Caco-2 (cell line): ENCODE measurements around the gene FMOD. TPM values are rescaled to one million over a fixed set of nuclear protein-coding genes. Genes with fewer than 3 reads are reported as not detected.

ENCODE experiments used
- BruUV-seq: library from RNA; stranded (reverse); fragments of 400-500 nt; replicated peaks from 2 replicates; lab custom pipeline; 2021; lab: Mats Ljungman, UMichigan
- CTCF ChIA-PET: fragments of 300-600 bp; sonication (Branson Sonifier 250); formaldehyde crosslinking; loops from one replicate; lab custom pipeline; 2022; ENCODE audit warnings: antibody characterized with exemption; lab: Charles Lee
- POLR2A ChIA-PET: fragments of 300-600 bp; sonication (Branson Sonifier 250); formaldehyde crosslinking; loops from one replicate; lab custom pipeline; 2022; ENCODE audit warnings: antibody characterized with exemption; lab: Charles Lee
- DNase-seq, 2 experiments: peaks; one replicate each; pipeline versions ENCODE4 v3.0.0 to v3.0.0-alpha.2; 2020 to 2022
- H3K27me3 ChIP-seq: replicated peaks from 2 replicates; pipeline ENCODE4 v1.6.0; 2011; ENCODE audit warnings: low read length; ENCODE audit not compliant: control insufficient read depth, insufficient read depth
- H3K36me3 ChIP-seq: 2 replicates; pipeline ENCODE4 v1.5.1; 2011; ENCODE audit warnings: low read length; ENCODE audit not compliant: control insufficient read depth, insufficient read depth
- H3K4me1 ChIP-seq: fragments of 250-450 bp; sonication (Bioruptor Pico); 2 replicates; pipeline ENCODE4 v1.5.1; 2020; ENCODE audit warnings: mild to moderate bottlenecking
- H3K4me3 ChIP-seq: 2 replicates; pipeline ENCODE4 v1.5.1; 2011; ENCODE audit warnings: low read depth, mild to moderate bottlenecking, control low read depth, low read length
- H3K9me3 ChIP-seq: fragments of 250-450 bp; sonication (Bioruptor Pico); 2 replicates; pipeline ENCODE4 v1.5.1; 2020; ENCODE audit warnings: mild to moderate bottlenecking, moderate library complexity
- H3K27ac Mint-ChIP-seq: one replicate; pipeline ENCODE4 v1.8.0; 2022; ENCODE audit warnings: mixed read lengths; ENCODE audit not compliant: unreplicated experiment
- H3K27me3 Mint-ChIP-seq: one replicate; pipeline ENCODE4 v1.8.0; 2022; ENCODE audit warnings: mixed read lengths; ENCODE audit not compliant: insufficient read depth, unreplicated experiment
- H3K36me3 Mint-ChIP-seq: one replicate; pipeline ENCODE4 v1.8.0; 2022; ENCODE audit warnings: mild to moderate bottlenecking, mixed read lengths; ENCODE audit not compliant: insufficient read depth, unreplicated experiment
- H3K4me1 Mint-ChIP-seq: one replicate; pipeline ENCODE4 v1.8.0; 2022; ENCODE audit warnings: low read depth, mixed read lengths; ENCODE audit not compliant: unreplicated experiment
- H3K4me3 Mint-ChIP-seq: one replicate; pipeline ENCODE4 v1.8.0; 2022; ENCODE audit warnings: mild to moderate bottlenecking, moderate library complexity, mixed read lengths; ENCODE audit not compliant: unreplicated experiment
- H3K9me3 Mint-ChIP-seq: one replicate; pipeline ENCODE4 v1.8.0; 2022; ENCODE audit warnings: mixed read lengths; ENCODE audit not compliant: unreplicated experiment
- CTCF ChIP-seq, 2 experiments: fragments of 200-600 bp in 1 of 2; IDR thresholded peaks; 1 replicate in 1 of 2; 2 replicates in 1 of 2; pipeline versions ENCODE4 v1.5.1 to v1.8.0; 2011 to 2022; ENCODE audit warnings: antibody characterized with exemption in 1 of 2, control low read depth in 1 of 2, inconsistent platforms in 1 of 2, low read depth in 1 of 2, low read length in 1 of 2, mild to moderate bottlenecking in 1 of 2, moderate library complexity in 1 of 2; ENCODE audit not compliant: insufficient read depth in 1 of 2, severe bottlenecking in 1 of 2, unreplicated experiment in 1 of 2
- intact Hi-C: fragments of 100-400 bp; cut with micrococcal nuclease; formaldehyde crosslinking; loops from one replicate; pipeline ENCODE4 v1.10.0; 2022; ENCODE audit not compliant: unreplicated experiment
- total RNA-seq: library from RNA; stranded (reverse); gene quantifications from 2 replicates; pipeline ENCODE4 v1.2.3, GENCODE V29; 2022

The FMOD gene
- total RNA-seq, 1 experiment from 2014 or later: 32.6 TPM

- Histone ChIP-seq H3K9me3 (no peaks in the 10 kb centered on the region), H3K36me3 (no peaks in the 10 kb centered on the region), H3K4me1 (peaks cover 8% of the 10 kb centered on the region), H3K4me3 (no peak overlapping the region), H3K27me3 (no peaks in the 10 kb centered on the region)
- CTCF ChIA-PET: interaction anchor here (0.5 kb wide), 1 partner anchor 403 kb away, joined by 3 read pairs; no protein-coding TSS in a partner anchor
- H3K27me3 Mint-ChIP-seq: no peaks in the 10 kb centered on the region
- DNase-seq: no peak
- POLR2A ChIA-PET: no interaction called here
- no peaks in the 10 kb centered on the region for H3K36me3 Mint-ChIP-seq
- no peak overlapping the region for H3K27ac Mint-ChIP-seq
- H3K9me3 Mint-ChIP-seq: no peaks in the 10 kb centered on the region
- H3K4me1 Mint-ChIP-seq: peaks cover 12% of the 10 kb centered on the region
- intact Hi-C loops: no loop called here
- TF ChIP-seq CTCF (IDR thresholded peaks at IDR 0.05; ENCODE audit: insufficient read depth in 1 of 2, low read depth in 1 of 2, low read length in 1 of 2, severe bottlenecking in 1 of 2, unreplicated experiment in 1 of 2): no peak
- no peak overlapping the region for H3K4me3 Mint-ChIP-seq
- no TSS peak for BruUV-seq
Measured at GRCh38 chr1:203296460-203297073, 54.4 kb downstream of the FMOD start.

- no peak for DNase-seq
- Histone ChIP-seq H3K27me3 (no peaks in the 10 kb centered on the region), H3K9me3 (no peaks in the 10 kb centered on the region), H3K4me1 (peaks cover 16% of the 10 kb centered on the region), H3K4me3 (no peak overlapping the region), H3K36me3 (no peaks in the 10 kb centered on the region)
- Mint-ChIP-seq H3K4me1 (peaks cover 15% of the 10 kb centered on the region), H3K27me3 (no peaks in the 10 kb centered on the region), H3K36me3 (no peaks in the 10 kb centered on the region), H3K9me3 (no peaks in the 10 kb centered on the region), H3K4me3 (no peak overlapping the region), H3K27ac (no peak overlapping the region)
- intact Hi-C loops: no loop called here
- no peak for TF ChIP-seq CTCF (IDR thresholded peaks at IDR 0.05; ENCODE audit: insufficient read depth in 1 of 2, low read depth in 1 of 2, low read length in 1 of 2, severe bottlenecking in 1 of 2, unreplicated experiment in 1 of 2)
- BruUV-seq: no TSS peak
- ChIA-PET CTCF (no interaction called here), POLR2A (interaction anchor here (1.1 kb wide), 1 partner anchor 10 kb away, joined by 3 read pairs; no protein-coding TSS in a partner anchor)
Measured at GRCh38 chr1:203295796-203296195, 55.1 kb downstream of the FMOD start.

DNA sequence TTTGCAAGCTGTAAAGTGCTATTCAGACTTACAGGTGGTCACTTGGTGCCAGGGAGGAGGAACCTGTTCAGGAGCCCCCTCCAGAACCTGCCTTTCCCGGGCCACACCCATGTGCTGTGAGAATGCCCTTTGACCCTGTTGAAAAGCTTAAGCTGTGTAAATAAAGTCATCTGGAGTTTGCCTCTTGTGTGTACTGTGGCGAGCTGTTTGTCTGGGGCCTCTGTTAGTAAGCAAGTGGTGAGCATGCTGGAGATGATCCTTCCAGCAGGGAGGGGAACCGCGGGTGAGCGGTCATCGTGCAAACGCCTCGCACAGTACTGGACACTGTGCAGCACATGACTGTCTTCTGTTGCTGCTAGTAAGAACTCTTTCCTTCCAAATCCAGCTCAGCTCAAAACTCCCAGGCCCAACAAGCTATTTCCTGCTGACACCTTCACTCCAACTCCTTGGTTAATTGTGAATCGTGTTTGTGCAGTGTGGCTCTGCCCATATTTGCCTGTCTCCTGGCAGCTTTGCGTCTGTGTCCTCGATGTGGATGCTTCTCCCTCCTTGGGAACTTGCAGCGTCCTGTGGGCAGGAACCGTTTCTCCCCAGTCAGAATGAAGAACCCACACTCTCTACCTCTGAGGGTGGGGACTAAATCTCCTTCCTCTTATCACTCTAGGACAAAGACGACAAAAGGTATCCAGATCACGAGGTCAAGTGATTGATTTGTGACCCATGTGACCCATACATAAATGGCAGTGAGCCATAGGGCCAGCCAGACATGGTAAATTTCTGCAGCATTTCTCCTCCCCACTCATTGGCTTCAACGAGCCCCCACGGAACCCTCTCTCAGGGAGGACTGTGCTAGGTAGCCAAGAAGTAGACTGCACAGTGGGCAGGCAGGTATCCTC is 59.5 kb downstream of the FMOD start:
- CTCF ChIA-PET: interaction anchor here (0.8 to 2.6 kb wide), 9 partner anchors 8 to 251 kb away, joined by 3 to 19 read pairs (median 5); no protein-coding TSS in a partner anchor
- Histone ChIP-seq H3K4me3 (no peak overlapping the region), H3K27me3 (no peaks in the 10 kb centered on the region), H3K36me3 (no peaks in the 10 kb centered on the region), H3K9me3 (no peaks in the 10 kb centered on the region), H3K4me1 (peaks cover 41% of the 10 kb centered on the region)
- peak; percentile 81 to 91 for DNase-seq
- peaks cover 27% of the 10 kb centered on the region for H3K4me1 Mint-ChIP-seq
- no peak for TF ChIP-seq CTCF (IDR thresholded peaks at IDR 0.05; ENCODE audit: insufficient read depth in 1 of 2, low read depth in 1 of 2, low read length in 1 of 2, severe bottlenecking in 1 of 2, unreplicated experiment in 1 of 2)
- H3K27me3 Mint-ChIP-seq: no peaks in the 10 kb centered on the region
- POLR2A ChIA-PET: interaction anchor here (0.6 to 3.0 kb wide), 11 partner anchors 9 to 284 kb away, joined by 3 to 57 read pairs (median 4); partner anchors contain the start of genes ADORA1, BTG2 and TMEM183A
- no TSS peak for BruUV-seq
- no peaks in the 10 kb centered on the region for H3K36me3 Mint-ChIP-seq
- no peaks in the 10 kb centered on the region for H3K9me3 Mint-ChIP-seq
- peak overlapping the region; percentile 70 for H3K4me3 Mint-ChIP-seq
- peak overlapping the region; percentile 94 for H3K27ac Mint-ChIP-seq
- intact Hi-C loops: loop anchor here (1.0 kb wide), 1 partner anchor 14 kb away; the partner anchor contains the start of gene BTG2
